DOHH2 (cell line): ENCODE measurements around the gene CD248.
"Not testable (repeated sequence)": the region's sequence is repeated elsewhere in the genome, so short reads cannot be mapped to it uniquely, and the experiment has no call there.

ENCODE experiments used
- EZH2phosphoT487 ChIP-seq: fragments of 200-600 bp; sonication (generic); IDR thresholded peaks from 2 replicates; pipeline ENCODE4 v1.6.1; 2017; ENCODE audit warnings: borderline replicate concordance, mild to moderate bottlenecking, antibody characterized with exemption, low read length, moderate library complexity, mixed read lengths
- TF ChIP-seq, protein P1 (sequence below): fragments of 200-600 bp; sonication (generic); IDR thresholded peaks from one replicate; pipeline ENCODE4 v1.5.1; 2014; ENCODE audit warnings: antibody characterized with exemption, mild to moderate bottlenecking, low read depth, low read length; ENCODE audit not compliant: poor library complexity, severe bottlenecking

DNA sequence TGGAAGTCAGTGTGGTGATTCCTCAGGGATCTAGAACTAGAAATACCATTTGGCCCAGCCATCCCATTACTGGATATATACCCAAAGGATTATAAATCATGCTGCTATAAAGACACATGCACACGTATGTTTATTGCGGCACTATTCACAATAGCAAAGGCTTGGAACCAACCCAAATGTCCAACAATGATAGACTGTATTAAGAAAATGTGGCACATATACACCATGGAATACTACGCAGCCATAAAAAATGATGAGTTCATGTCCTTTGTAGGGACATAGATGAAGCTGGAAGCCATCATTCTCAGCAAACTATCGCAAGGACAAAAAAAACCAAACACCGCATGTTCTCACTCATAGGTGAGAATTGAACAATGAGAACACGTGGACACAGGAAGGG lies 3.9 kb upstream of the CD248 start:
- TF ChIP-seq, protein P1, sequence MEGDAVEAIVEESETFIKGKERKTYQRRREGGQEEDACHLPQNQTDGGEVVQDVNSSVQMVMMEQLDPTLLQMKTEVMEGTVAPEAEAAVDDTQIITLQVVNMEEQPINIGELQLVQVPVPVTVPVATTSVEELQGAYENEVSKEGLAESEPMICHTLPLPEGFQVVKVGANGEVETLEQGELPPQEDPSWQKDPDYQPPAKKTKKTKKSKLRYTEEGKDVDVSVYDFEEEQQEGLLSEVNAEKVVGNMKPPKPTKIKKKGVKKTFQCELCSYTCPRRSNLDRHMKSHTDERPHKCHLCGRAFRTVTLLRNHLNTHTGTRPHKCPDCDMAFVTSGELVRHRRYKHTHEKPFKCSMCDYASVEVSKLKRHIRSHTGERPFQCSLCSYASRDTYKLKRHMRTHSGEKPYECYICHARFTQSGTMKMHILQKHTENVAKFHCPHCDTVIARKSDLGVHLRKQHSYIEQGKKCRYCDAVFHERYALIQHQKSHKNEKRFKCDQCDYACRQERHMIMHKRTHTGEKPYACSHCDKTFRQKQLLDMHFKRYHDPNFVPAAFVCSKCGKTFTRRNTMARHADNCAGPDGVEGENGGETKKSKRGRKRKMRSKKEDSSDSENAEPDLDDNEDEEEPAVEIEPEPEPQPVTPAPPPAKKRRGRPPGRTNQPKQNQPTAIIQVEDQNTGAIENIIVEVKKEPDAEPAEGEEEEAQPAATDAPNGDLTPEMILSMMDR, result not testable (repeated sequence)
- not testable (repeated sequence) for TF ChIP-seq EZH2phosphoT487
